GM19397 (cell line): ENCODE measurements around the gene PAF1.

ENCODE experiments used
- ATAC-seq: cut with Tn5 transposase; IDR thresholded peaks from one replicate; pipeline ENCODE4 v1.9.1; 2021; ENCODE audit warnings: mild to moderate bottlenecking, moderate library complexity; ENCODE audit not compliant: unreplicated experiment

The PAF1 gene

DNA sequence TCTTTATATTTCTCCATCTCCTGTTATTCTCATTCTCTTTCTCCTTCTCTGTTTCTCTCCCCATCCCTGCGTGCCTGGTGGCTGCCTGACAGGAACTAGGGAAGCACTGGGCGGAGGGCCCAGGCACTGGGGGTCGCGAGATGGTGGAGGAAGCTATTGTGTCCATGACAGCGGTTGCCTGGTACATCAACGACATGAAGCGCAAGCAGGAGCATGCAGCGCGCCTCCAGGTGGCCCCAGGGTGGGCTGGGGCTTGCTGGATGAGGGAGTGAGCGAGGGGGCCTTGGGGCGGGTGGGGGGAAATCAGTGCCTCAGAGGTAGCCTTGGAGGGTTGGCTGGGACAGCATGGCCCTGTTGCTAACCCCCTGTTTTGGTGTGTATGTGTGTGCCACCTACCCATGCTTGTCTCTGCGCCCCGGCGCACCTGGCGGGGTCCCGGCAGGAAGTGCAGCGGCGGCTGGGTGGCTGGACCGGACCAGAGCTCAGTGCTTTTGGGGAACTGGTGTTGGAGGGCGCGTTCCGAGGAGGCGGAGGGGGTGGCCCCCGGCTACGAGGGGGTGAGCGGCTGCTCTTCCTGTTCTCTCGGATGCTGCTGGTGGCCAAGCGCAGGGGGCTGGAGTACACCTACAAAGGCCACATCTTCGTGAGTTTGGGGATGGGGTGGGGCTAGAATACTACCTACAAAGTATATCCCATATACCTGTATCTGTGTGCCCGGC, 26.7 kb upstream of the PAF1 start:
- ATAC-seq: no peak

DNA sequence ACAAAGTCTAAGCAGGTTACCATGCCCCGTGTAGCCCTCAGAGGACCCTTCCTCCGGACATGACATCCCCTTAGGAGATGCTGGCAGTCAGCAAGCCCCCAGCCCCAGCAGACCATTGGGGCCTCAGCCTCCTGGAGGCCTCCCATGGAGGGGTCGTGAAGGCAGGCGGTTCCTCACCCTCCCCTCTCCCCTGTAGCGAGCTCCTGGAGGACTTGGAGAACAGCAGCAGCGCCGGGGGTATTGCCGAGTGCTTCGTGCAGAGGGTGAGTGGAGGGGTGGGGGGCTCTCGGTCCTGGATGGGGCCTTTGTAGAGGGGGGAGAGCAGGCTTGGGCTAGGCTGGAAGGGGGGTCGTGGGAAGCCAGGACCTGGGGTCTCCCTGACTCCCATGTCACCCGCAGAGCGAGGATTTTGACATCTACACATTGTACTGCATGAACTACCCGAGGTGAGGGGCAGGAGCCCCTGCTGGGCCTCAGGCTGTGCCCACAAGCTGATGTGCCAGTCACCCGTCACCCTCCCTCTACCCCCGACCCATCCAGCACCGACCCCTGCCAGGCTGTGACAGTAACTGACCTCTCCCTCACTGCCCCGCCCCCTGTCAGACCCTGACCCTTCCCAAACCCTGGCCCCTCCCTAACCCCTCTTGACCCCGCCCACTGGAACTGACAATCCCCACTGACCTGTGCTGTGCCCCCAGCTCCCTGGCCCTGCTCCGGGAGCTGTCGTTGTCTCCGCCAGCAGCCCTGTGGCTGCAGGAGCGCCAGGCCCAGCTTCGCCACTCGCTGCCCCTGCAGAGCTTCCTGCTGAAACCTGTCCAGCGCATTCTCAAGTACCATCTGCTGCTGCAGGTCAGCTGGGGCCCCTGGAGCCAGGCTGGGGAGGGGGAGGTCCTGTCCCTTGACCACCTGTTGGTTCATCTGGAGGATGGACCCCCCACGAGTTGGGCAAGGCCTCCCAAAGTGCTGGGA, 25.5 kb upstream of the PAF1 start:
- ATAC-seq: no peak

DNA sequence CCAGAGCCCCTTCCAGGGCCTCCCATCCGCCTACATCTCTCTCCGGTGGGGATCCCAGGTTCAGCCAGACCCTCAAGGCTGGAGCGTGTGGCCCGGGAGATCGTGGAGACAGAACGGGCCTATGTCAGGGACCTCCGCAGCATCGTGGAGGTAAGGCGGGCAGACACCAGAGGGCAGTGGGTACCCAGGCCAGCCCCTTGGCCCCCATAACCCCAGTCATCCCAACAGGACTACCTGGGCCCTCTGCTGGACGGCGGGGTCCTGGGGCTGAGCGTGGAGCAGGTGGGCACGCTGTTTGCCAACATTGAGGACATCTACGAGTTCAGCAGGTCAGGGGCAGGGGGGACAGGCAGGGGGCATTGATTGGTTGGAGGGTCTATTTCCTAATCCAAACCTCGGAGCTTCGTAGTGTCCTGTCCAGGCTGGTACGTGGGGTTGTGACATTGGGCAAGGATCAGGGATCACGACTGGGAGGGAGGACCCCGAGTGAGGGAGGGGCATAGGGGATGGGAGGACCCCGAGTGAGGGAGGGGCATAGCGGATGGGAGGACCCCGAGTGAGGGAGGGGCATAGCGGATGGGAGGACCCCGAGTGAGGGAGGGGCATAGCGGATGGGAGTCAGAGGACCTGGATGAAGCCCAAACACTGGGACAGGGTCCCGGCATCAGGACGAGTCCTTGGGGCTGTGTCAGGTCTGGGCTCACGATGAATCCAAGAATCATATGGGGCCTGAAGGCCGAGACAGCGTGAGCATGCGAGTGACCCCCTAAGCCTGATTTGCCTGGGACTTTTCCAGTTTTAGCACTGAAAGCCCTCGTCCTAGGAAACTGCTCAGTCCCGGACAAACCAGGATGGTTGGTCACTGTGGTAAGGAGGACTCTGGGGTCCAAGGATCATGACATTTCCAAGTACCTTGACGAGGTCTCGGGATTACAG, 24.5 kb upstream of the PAF1 start:
- no peak for ATAC-seq

DNA sequence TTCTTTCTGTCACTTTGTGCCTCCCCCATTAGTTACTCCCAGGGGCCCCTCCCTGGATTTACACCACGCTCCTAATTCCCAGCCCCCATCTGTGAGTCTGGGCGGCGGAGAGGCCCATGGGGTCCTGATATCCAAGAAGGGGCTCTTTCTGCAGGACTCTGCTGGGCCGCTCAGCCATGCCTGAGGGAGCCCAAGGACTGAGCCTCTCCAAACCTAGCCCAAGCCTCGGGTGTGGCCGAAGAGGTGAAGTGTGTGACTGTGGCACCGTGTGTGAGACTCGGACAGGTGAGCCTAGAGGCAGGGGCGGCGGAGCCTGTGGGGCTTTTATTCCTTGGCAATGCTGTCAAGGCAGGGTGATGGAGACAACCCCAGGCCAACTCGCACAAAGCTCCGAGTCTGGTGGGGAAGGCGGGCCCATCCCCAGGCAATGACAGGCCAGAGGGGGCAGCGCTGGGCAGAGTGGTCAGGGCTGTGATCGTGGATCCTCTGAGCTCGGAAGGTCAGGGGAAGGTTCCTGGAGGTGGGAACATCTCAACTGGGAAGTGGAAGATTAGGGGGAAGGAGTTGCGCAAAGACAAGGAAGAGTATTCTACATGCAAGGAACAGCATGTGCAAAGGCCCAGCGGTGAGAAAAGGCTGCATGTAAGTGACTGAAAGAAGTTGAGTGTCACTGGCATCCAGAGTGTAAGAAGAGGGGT, 23.2 kb upstream of the PAF1 start:
- no peak for ATAC-seq

DNA sequence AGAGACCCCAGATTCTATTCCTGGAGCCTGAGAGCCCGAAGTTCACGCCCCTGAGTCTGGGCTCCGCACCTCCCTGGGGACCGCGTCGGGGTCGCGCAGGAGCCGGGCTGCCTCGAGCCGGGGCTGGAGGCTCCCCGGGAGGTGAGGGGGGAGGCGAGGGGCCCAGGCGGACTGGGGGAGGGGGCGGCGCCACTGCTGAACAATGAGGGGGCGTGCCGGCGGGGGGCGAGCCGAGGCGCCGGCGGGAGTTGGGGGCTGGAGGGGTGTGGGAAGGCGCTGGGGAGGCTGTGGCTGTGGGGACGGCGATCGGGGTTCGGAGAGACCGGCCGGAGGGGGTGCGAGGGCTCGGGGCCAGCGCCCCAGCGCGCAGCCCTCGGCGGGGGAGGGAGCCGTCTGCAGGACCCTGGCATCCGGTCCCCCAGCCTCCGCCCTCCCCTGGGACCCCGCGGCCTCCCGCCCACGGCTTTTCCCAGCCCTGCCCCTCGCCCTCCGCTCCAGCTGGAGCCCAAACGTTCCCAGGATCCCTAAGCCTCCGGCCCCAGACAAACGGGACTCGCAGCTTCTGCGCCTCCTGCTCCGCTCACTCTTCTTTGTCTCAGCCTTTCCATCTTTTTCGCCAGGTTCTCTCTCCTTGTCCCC, 22.5 kb upstream of the PAF1 start:
- no peak for ATAC-seq

DNA sequence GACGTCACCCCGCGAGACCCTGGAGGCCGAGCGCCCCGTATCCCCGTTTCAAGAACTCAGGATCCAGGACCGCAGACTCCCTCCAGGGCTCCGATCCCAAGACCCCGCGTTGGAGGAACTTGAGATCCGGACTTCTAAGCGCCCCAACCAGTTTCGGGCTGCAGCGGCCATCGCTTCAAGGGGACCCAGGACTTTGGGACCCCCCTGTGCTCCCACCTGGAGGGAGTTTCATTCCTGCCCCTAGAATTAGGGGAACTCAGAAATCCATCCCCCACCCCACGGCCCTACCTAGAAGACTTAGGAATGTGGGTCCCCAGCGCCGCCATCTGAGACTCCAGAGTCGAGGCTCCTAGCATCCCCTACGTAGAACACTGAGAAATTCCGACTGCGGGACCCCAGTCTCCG, 22.0 kb upstream of the PAF1 start:
- ATAC-seq: no peak

DNA sequence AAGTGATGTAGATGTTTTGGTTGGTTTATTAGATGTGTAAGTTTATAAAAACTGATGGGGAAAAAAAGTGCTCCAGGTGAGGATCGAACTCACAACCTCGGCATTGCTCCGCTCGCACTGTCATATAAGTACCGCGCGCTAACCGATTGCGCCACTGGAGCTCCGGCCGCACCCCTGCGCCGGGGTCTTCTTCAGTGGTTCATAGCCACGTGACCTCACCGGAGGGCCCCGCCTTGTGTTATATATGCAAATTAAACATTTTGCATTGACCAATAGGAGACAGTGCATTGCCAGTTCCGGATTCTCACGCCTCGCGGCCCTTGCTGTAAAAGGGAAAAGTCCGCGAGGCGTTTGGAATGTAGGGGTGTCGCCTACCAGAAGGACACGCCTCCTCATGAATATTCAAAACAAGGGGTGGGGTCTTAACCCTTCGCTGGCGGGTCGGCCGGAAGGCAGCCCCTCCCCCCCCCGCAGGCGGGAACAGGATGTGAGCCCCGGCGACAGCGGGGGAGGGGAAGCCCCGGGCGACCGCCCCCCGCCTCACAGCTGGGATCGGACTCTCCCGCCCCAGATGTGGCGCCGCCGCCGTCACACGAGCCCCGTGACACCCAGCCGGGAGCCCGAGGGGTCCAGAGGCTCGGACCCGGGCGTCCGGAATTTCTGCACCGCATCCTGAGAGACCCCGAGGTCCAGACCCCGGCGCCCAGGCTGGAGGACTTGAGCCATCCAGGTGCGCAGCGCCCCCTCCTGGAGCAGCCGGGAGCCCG, 21.4 kb upstream of the PAF1 start, which contains the start of gene PLEKHG2:
PLEKHG2 (plus strand) TSS at position 570 of the 767 bp plus-strand sequence. CDS start 1,418 bp downstream, outside the sequence.
- ATAC-seq: peak; percentile 56

DNA sequence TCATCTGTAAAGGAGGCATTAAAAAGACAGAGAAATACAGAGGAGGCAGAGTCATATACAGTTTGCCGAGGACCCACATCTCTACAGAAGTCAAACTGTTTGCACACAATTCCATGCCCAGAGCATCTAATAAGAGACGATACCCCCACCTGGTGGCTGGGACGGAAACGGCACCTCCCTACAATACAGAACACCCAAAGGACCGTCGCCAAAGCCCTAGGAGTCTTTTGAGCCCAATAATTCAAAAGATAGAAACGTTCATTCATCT, 20.9 kb upstream of the PAF1 start:
- ATAC-seq: peak; percentile 20

DNA sequence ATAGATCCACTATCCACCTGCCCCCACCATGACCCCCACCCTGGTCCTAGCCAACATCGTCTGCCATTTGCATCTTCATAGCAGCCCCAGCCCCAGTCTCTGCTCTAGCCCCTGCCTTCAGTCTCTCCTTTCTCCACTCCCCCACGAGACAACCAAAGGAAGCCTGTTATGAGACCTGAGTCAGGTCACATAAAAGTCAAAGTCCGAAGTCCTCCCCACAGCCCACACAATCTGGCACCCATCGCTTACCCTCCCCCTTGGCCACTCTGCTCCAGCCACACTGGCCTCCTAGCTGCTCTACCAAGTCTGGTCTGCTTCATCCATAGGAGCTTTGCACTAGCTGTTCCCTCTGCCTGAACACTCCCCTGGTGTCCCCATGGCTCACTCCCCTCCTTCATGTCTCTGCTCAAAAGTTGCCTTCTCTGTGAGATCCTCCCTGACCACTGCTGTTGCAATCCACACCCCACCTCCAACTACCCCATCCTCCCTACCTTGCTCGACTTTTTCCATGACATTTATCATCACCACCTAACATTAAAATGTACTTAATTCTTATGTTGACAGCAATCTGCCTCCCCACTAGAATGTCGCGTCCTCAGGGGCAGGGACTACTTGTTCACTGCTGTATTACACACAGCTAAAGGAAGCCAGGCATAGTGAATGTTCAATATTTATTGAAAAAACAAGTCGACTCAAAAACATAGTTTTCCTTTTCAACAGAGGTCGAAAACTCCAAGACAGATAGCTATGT, 20.4 kb upstream of the PAF1 start:
- ATAC-seq: no peak

DNA sequence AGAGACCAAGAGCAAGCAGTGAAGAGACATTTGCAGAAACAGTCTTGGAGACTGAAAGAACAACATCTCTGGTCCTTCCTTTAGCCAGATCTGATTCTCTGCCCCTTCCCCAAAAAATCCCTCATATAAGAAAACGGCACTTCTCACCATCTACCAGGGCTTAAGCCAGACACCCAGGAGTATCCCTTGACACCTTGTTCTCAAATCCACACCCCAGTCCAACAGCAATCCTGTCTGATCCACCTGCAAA, 19.9 kb upstream of the PAF1 start:
- ATAC-seq: no peak

DNA sequence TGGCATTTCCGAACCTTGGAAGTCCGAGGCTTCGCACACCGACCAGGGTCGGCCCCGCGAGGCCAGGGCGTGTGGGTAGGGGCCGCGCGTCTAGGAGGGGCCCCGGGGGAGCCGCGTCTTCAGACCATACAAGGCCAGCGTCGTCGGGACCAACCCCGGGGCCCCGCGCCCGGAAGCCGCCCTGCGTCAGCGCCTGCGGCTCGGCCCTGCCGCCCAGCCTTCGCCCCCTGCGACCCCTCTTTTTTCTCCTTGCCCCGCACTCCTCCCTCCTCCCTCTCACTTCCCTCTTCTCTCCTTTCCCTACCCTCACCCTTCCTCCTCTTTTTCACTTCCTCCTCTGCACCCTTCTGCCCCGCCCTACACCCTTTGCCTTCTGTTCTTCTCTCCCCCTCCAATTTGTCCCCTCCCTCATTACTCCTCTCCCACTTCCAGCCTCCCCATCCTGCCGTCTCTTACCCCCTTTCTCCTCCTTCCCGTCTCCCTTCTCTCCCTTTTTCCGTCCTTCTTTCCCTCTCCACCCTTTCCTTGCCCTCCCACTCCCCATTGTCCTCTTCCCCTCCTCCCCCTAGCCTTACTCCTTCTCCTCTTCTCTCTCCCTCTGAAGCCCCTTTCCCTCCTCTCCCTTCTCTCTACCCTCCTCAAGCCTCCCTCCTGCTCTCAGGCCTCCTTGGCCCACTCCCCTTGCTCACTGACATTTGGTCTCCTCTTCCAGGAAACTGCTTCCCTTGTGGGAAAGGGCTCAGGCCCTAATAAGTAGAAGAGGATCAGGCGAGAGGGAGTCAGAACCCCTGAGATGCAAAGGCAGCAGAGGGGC, 19.3 kb upstream of the PAF1 start:
- no peak for ATAC-seq

DNA sequence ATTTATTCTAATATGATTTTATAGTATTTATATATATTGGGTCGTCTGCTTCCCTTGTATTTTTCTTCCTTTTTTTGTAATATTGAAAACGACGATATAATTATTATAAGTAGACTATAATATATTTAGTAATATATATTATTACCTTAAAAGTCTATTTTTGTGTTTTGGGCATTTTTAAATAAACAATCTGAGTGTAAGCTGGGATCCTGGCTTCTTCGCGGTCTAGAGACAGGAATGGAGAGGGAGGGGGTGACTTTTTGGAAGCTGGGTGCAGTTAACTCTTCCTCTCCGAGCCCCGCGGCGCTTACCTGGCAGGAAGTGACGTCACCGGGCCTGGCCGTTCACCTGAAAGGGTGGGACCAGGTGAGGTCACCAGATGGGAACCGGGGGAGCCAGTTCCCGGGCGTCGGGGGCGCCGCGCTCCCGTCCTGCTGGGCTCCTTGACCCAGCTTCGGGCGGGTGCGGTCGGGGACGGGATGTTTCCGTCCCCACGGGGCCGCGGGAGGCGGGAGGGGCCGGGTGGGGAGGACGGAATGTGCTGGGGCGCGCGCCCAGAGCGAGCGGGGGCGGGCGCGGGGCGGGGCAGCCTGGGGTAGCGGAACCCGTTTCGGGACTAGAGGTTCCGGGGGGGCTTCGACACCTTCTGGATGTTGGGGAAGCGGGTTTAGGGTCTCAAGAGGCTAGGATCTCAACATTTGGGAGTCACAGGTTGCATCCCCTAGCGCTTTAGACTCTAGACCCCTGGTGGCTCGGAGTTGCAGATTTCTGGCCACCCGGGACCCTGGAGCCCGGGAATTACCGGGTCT, 18.5 kb upstream of the PAF1 start:
- no peak for ATAC-seq

DNA sequence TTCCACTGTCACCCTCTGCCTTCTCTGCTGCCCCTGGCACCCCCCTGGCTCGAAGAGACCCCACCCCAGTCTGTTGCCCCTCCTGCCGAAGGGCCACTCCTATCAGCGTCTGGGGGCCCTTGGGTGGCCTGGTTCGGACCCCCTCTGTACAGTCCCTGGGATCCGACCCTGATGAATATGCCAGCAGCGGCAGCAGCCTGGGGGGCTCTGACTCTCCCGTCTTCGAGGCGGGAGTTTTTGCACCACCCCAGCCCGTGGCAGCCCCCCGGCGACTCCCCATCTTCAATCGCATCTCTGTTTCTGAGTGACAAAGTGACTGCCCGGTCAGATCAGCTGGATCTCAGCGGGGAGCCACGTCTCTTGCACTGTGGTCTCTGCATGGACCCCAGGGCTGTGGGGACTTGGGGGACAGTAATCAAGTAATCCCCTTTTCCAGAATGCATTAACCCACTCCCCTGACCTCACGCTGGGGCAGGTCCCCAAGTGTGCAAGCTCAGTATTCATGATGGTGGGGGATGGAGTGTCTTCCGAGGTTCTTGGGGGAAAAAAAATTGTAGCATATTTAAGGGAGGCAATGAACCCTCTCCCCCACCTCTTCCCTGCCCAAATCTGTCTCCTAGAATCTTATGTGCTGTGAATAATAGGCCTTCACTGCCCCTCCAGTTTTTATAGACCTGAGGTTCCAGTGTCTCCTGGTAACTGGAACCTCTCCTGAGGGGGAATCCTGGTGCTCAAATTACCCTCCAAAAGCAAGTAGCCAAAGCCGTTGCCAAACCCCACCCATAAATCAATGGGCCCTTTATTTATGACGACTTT, 17.7 kb upstream of the PAF1 start:
- ATAC-seq: no peak

DNA sequence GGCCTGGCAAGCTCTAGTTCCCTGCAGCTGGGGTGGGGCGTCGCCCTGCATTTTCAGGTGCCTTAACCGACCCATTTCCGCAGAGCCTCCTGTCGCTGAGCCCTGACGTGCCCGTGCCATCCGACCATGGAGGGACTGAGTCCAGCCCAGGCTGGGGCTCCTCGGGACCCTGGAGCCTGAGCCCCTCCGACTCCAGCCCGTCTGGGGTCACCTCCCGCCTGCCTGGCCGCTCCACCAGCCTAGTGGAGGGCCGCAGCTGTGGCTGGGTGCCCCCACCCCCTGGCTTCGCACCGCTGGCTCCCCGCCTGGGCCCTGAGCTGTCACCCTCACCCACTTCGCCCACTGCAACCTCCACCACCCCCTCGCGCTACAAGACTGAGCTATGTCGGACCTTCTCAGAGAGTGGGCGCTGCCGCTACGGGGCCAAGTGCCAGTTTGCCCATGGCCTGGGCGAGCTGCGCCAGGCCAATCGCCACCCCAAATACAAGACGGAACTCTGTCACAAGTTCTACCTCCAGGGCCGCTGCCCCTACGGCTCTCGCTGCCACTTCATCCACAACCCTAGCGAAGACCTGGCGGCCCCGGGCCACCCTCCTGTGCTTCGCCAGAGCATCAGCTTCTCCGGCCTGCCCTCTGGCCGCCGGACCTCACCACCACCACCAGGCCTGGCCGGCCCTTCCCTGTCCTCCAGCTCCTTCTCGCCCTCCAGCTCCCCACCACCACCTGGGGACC, 16.9 kb upstream of the PAF1 start:
- ATAC-seq: no peak

DNA sequence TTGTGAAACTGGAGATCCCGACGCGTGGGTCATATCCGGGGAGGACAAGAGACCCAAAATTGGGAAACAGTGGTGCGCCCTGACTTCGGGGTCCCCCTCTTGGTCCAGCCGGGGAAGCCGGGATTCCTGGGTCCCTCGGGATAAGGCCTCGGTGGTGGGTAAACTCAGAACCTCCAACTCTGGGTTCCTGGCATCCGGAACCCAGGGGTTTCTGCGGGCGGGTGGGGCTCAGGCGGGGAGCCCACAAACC, 16.4 kb upstream of the PAF1 start:
- no peak for ATAC-seq
